IPS-NIHi7 (cell line): ENCODE measurements around the gene FAM131A.

Source experiments
- DNase-seq: peaks from one replicate; pipeline ENCODE4 v3.0.0; 2012; ENCODE audit warnings: mixed read lengths; ENCODE audit errors: extremely low spot score

The FAM131A gene

DNA sequence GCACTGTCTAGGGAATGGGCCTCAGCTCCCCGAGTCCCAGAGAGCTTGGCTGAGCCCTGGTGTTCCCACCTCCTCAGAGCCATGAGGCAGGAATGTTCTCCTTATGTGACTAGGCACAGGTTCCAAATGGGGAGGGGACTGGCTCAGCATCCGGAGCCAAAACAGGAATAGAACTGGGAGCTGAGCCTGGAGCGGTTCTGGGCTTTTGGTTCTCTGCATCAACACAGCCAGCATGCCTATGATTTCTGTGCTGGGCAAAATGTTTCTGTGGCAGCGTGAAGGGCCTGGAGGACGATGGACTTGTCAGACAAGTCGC, at the start of gene FAM131A:
Gene FAM131A (plus strand): TSS at position 202 of the 316 bp plus-strand sequence. CDS start 31 bp downstream, at position 233.
- DNase-seq = no peak

- peak; percentile 87 for DNase-seq
These were observed 47.9 kb upstream of the FAM131A start for GRCh38 chr3:184289426-184289938.

DNA sequence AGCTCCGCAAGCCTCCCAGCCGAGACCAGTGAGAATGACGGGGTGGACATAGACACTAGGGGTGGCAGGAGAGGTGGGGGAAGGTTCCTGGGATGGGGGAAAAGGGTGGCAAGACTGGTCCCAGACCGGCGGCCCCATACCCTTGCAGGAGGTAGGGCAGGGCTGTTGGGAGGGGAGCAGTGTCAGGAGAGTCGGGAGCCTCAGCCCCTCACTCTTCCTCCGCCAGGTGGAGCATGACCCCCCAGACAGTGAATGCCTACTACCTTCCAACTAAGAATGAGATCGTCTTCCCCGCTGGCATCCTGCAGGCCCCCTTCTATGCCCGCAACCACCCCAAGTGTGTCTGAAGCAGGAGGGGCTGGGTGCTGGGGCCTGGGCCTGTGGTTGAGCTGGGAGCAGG, 47.1 kb upstream of the FAM131A start:
- DNase-seq = peak; percentile 21

DNA sequence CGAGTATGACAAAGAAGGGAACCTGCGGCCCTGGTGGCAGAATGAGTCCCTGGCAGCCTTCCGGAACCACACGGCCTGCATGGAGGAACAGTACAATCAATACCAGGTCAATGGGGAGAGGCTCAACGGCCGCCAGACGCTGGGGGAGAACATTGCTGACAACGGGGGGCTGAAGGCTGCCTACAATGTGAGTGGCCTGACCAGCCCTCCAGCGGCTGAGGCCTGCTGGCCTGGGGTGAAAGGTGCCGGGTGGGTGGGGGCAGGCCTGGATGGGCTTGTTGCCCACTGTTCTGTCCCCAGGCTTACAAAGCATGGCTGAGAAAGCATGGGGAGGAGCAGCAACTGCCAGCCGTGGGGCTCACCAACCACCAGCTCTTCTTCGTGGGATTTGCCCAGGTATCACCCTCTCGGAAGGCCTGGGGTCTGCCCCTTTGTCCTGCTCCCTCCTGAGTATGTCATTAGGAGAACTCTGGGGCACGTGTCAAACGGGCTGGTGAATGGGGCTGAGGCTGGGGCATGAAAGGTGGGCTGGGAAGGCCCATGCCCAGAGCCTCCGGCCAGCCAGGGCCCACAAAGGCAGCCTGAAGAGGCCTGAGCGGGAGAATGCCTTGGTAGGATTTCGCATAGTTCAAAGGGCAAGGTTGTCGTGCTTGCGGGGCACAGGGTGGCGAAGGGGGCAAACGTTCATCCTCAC, 46.2 kb upstream of the FAM131A start:
- DNase-seq = no peak

DNA sequence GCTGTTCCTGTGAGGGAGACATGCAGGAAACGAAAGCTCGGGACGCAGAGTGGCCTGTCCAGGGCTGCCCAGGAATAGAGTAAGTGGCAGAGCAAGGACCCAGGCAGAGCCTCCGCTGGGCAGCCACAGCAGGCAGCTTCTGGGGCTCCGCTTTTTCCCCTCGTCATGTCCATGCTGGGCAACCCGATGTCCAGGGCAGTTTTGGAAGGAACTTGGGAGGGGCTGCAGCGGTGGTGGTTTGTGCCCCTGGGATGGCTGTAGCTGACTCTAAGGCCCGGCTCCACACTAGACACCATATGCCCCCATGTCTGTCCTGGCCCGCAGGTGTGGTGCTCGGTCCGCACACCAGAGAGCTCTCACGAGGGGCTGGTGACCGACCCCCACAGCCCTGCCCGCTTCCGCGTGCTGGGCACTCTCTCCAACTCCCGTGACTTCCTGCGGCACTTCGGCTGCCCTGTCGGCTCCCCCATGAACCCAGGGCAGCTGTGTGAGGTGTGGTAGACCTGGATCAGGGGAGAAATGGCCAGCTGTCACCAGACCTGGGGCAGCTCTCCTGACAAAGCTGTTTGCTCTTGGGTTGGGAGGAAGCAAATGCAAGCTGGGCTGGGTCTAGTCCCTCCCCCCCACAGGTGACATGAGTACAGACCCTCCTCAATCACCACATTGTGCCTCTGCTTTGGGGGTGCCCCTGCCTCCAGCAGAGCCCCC, 45.5 kb upstream of the FAM131A start:
- no peak for DNase-seq

GRCh38 chr3:184295771-184296170, 41.6 kb upstream of the FAM131A start:
- DNase-seq = no peak

DNA sequence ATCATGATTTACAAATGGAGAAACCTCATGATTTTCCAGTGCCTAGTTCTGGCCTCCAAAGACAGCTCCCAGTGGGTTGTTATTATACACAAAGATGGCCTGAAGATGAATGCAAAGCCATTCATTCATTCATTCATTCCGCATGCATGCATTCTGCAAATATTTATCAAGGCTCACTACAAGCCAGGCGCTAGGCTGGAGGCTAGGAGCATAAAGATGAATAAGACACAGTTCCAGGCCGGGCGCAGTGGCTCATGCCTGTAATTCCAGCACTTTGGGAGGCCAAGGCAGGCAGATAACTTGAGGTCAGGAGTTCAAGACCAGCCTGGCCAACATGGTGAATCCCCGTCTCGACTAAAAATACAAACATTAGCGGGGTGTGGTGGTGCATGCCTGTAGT, 40.8 kb upstream of the FAM131A start:
- no peak for DNase-seq

- DNase-seq = peak; percentile 99
These were observed 38.5 kb upstream of the FAM131A start, which contains the start of gene PSMD2 for GRCh38 chr3:184298759-184299487. PSMD2 (plus strand) TSS chr3:184299241; CDS start chr3:184299267, 26 bp downstream.

- no peak for DNase-seq
These were observed 37.7 kb upstream of the FAM131A start for GRCh38 chr3:184299488-184300377.

DNA sequence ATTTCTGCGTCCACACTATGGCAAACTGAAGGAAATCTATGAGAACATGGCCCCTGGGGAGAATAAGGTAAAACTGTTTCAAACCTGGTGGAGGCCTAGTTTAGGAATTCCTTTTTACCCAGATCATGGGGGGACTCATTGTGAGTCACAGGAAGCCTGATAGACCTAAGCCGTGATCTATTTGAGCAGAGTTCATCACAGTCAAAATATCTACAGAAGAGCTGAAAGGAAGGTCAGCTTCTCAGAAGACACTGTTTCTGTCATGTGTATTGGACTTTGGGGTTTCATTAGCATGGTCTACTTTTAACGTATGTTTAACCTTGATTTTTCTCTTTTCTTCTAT, 37.1 kb upstream of the FAM131A start:
- no peak for DNase-seq

- no peak for DNase-seq
These were observed 31.8 kb upstream of the FAM131A start for GRCh38 chr3:184305577-184305976.

- no peak for DNase-seq
These were observed 30.9 kb upstream of the FAM131A start for GRCh38 chr3:184306341-184306972.

GRCh38 chr3:184307915-184308314, 29.5 kb upstream of the FAM131A start:
- DNase-seq = no peak

DNA sequence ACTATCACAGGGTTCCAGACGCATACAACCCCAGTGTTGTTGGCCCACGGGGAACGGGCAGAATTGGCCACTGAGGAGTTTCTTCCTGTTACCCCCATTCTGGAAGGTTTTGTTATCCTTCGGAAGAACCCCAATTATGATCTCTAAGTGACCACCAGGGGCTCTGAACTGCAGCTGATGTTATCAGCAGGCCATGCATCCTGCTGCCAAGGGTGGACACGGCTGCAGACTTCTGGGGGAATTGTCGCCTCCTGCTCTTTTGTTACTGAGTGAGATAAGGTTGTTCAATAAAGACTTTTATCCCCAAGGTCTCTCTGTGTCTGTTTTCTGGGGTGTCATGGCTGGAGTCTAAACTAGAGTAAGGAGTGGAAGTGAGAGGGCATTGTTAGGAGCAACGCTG, 28.7 kb upstream of the FAM131A start:
- no peak for DNase-seq

- no peak for DNase-seq
These were observed 25.8 kb upstream of the FAM131A start for GRCh38 chr3:184311633-184312032.

DNA sequence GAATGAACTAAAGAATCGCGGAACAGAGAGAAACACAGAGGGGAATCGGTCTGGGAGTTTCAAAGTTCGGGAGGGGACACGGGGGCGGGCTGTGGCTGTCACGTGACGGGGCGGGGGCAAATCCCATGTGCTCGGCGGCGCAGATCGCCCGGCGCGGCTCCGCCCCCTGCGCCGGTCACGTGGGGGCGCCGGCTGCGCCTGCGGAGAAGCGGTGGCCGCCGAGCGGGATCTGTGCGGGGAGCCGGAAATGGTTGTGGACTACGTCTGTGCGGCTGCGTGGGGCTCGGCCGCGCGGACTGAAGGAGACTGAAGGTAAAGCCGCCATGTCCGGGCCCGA, 23.1 kb upstream of the FAM131A start, which contains the start of gene EIF4G1:
Gene EIF4G1 (plus strand): TSS at position 244 of the 337 bp plus-strand sequence. CDS start 1,191 bp downstream, outside the sequence.
- DNase-seq = peak; percentile 97

GRCh38 chr3:184314700-184315542, 22.5 kb upstream of the FAM131A start:
- peak; percentile 57 for DNase-seq

- no peak for DNase-seq
These were observed 21.9 kb upstream of the FAM131A start for GRCh38 chr3:184315543-184315867.

DNA sequence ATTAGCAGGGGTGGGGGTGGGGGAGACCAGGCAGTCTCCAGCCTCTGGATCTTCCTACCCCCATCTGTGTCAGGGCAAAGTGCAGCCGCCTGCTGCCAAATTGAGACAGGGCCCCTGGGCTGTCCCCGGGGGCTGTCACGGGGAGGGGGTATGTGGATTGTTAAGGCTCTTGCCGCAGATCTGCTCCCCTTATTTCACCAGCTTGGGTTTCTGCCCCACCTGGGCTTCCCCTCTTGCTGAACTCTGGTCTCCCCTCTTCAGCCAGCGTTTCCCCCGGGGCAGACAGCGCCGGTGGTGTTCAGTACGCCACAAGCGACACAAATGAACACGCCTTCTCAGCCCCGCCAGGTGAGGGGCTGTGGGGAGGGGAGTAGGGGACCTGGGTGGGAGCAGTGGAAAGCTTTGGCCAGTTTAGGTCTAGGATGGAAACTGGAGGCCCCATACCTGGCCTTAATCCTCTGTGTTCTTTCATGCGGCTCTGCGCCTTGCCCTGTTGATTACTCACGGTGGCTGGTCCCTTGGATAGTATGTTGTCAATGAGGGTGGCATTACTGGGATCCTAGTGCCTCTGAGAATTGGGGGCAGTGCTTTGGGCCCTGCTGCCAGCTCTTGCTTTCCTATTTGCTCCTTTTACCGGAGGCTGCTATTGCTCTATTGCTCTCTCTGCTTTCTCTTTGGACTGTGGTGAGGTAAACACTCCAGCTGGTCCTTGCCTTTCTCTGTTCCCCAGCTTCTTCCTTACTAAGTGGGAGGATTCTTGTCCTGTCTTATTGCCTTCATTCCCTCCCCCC, 21.3 kb upstream of the FAM131A start:
- DNase-seq = no peak
